HG02970 (cell line): Measurements from ENCODE around the gene RBM42.
"Not testable (repeated sequence)": the region's sequence is repeated elsewhere in the genome, so short reads cannot be mapped to it uniquely, and the experiment has no call there.

Experiments used
- ATAC-seq: cut with Tn5 transposase; IDR thresholded peaks from one replicate; pipeline ENCODE4 v1.9.1; 2021; ENCODE audit warnings: mild to moderate bottlenecking, moderate library complexity, moderate number of reproducible peaks; ENCODE audit not compliant: unreplicated experiment, low FRiP score

The RBM42 gene

DNA sequence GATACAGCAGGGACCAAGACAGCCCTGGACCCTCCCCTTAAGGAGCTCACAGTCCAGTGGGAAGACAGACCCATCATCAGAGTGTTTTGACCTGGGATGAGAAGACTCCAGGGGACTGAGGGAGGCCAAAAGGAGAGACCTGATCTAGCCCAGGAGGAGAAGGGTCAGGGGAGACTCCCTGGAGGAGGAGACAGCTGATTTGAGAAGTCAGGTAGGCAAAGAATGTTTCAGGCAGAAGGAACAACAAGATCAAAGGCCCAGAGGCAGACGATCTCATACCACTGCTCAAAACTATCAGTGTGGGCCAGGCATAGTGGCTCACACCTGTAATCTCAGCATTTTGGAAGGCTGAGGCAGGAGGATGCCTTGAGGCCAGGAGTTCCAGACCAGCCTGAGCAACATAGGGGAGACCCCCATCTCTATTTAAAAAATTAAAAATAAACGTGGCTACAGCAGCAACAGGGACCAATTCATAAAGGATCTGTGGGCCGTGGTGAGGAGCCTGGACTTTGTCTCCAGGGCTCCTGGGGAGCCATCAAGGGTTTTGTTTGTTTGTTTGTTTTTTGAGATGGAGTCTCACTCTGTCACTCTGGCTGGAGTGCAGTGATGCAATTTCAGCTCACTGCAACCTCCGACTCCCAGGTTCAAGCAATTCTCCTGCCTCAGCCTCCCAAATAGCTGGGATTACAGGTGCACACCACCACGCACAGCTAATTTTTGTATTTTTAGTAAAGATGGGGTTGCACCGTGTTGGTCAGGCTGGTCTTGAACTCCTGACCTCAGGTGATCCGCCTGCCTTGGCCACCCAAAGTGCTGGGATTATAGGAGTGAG, 17.1 kb downstream of the RBM42 start:
- ATAC-seq = no peak

DNA sequence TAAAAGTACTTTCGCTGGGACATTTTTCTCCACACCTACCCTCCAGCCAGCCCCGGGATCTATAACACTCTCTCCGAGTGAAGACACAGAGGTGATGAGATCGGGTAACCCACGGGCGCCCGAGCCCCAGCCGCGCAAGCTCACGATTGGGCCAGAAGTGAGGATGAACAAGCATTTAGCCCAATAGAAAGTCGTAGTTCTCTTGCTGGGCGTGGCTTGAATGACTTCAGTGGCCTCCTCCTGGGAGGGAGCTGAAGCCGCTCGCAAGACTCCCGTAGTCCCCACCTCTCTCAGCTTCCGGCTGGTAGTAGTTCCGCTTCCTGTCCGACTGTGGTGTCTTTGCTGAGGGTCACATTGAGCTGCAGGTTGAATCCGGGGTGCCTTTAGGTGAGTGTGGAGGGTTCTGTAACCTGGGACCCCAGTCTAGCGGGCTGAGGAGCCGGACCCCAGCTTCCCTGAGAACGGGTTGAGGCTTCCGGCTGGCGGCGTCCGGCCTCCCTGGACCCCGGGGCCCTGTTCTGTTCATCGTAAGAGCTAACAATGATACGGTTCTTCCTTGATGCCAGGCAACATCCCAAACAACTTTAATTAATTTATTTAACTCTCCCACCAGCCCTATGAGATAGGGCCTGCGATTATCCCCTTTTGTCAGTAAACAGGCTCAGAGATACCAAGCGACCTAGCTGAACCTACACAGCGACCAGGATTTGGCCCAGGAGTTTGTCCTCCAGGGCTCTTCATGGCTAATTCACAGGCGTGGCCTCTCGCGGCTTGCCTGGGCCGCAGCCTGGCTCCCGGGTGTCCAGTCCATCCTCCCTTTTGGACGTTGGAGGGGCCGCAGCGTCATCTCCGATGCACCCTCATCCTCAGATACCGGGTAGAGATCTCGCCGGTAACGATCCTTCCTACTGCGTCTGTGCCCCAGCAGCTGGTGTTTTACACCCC, 19.5 kb downstream of the RBM42 start, which contains the start of gene COX6B1:
TSS of gene COX6B1 (plus strand) at position 307 of the 945 bp plus-strand sequence. CDS start 2,921 bp downstream, outside the sequence.
- ATAC-seq = peak; percentile 41

- ATAC-seq = no peak
These were observed 21.7 kb downstream of the RBM42 start for GRCh38 chr19:35650581-35650980.

GRCh38 chr19:35654828-35655227, 26.0 kb downstream of the RBM42 start:
- ATAC-seq = not testable (repeated sequence)

- no peak for ATAC-seq
These were observed 26.8 kb downstream of the RBM42 start for GRCh38 chr19:35655600-35655999.

DNA sequence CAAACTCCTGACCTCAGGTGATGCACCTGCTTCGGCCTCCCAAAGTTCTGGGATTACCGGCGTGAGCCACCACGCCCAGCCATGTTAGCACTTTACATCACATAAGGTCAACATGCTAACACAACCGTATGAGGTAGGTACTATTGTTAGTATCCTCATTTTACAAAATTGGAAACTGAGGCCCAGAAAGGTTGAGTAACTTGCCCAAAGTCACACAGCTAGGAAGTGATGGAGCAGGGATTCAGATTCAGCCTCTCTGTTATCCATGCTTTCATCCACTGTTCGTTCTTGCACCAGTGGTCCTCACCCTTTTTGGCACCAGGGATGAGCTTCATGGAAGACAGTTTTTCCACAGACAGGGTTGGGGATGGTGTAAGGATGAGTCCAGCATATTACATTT, 27.9 kb downstream of the RBM42 start:
- no peak for ATAC-seq

DNA sequence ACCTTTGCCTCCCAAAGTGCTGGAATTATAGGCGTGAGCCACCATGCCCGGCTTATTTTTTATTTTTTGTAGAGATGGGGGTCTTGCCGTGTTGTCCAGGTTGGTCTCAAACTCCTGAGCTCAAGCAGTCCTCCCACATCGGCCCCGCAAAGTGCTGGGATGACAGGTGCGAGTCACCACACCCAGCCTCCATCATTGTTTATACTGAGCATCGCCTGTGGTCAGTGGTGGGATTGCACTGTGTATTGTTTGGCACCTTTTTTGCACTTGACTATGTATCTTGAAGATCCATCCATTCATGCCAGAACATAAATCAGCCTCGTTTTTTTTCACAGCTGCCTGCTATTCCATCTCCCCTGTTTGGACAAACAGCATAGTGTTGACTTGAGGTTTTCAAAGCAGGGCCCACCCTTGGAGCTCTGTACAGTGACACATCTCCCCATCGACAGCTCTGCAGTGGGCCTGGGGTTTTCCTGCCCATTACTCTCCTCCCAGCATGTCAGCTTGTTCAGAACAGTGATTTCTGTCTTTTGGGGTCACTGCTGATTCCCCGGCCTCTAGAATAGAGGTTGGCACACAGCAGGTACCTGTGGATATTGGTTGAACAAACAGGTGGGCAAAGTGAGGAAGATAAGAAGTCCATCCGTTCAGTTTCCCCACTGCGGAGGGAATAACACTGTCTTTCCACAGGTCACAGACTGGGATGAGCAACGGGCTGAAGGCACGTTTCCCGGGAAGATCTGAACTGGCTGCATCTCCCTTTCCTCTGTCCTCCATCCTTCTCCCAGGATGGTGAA, 29.3 kb downstream of the RBM42 start:
- no peak for ATAC-seq

GRCh38 chr19:35661995-35662340, 33.1 kb downstream of the RBM42 start:
- no peak for ATAC-seq

GRCh38 chr19:35663981-35664380, 35.1 kb downstream of the RBM42 start:
- ATAC-seq = no peak

GRCh38 chr19:35665157-35665556, 36.3 kb downstream of the RBM42 start:
- ATAC-seq = no peak

DNA sequence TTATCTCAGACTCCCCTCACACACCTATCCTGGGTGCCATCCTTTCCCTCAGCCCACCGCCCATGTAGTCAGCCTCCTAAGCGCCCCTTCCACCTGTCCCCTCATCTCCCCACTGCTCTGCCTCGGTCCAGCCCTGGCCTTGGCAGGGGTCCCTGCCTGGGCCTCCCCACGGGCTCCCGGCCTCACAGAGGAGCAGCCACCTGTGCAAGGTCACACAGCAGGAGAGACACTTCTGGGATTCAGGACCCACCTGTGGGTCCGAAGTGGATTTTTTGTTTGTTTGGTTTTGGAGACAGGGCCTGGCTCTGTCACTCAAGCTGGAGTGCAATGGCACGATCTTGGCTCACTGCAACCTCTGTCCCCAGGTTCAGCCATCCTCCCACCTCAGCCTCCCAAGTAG, 36.8 kb downstream of the RBM42 start:
- ATAC-seq = no peak

- ATAC-seq = no peak
These were observed 37.5 kb downstream of the RBM42 start, which contains the start of gene UPK1A for GRCh38 chr19:35666251-35666913. Gene UPK1A (plus strand): TSS chr19:35666517. CDS start chr19:35666813, 296 bp downstream.

DNA sequence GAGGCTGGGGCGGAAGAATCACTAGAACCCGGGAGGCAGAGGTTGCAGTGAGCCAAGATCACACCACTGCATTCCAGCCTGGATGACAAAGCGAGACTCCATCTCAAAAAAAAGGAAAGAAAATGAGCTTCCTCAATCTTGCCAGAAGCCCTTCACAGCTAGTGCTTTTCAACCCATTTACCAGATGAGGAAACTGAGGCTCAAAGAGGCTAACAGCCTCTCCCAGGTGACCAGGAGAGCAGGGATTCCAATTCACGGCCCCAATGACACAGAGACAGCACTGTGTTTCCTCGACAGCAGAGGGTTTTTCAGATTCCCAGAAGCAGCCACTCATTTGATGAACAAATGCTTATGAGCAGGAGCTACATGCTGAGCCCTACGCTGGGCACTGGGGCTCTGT, 40.7 kb downstream of the RBM42 start:
- ATAC-seq = no peak

- no peak for ATAC-seq
These were observed 41.1 kb downstream of the RBM42 start for GRCh38 chr19:35669974-35670373.

DNA sequence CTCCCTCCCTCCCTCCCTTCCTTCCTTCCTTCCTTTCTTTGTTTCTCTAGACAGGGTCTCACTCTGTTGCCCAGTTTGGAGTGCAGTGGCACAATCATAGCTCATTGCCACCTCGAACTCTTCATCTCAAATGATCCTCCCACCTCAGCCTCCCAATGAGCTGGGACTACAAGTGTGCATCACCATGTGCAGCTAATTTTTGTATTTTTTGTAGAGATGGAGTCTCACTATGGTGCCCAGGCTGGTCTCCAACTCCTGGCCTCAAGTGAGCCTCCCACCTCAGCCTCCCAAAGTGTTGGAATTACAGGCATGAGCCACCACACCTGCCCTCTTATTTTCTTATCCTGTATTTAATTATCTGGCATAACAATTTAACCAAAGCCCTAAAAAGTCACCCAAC, 41.9 kb downstream of the RBM42 start:
- no peak for ATAC-seq

DNA sequence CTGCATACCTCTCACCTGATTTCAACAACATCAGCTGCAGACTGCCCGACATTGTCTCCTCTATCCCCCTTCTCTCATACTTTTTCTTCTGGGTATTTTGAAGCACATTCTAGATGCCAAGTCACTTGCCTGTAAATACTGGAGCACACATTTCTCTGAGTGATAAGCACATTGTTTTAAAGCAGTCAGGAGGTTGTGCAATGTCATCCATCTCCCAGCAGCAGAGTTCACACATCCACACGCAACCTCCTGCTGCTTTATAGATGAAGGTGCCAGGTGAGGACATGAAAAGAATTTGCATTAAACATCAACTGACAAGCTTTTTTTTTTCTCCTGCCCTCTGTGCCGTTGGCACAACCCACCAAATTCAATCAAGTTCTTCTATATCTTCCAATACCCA, 43.0 kb downstream of the RBM42 start:
- no peak for ATAC-seq

- no peak for ATAC-seq
These were observed 44.4 kb downstream of the RBM42 start for GRCh38 chr19:35673121-35673804.

- ATAC-seq = no peak
These were observed 46.8 kb downstream of the RBM42 start for GRCh38 chr19:35675589-35676140.
